DMS53 (cell line): Measurements from ENCODE around the gene PRPF4.

Experiments
- DNase-seq: peaks from one replicate; lab custom pipeline; 2025; lab: John Stamatoyannopoulos, UW

The PRPF4 gene

DNA sequence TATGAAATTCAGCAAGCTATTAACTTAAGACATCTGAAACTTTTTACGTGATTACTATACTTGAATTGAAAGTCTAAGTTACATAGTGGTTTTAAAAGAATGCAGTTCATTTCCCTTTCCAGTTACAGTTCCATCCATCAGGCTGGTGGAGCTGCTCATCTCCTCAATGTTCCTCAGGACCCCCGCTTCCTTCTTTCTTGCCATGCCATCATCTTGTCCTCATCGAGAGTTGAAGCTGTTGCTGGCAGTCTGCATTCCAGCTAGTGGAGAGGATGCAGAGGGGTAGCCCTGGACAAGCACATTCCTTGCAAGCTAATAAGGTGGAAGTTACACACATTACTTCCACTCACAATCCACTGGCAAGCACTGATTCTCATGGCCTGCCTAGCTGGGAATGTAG, 36.5 kb downstream of the PRPF4 start:
- DNase-seq = no peak

DNA sequence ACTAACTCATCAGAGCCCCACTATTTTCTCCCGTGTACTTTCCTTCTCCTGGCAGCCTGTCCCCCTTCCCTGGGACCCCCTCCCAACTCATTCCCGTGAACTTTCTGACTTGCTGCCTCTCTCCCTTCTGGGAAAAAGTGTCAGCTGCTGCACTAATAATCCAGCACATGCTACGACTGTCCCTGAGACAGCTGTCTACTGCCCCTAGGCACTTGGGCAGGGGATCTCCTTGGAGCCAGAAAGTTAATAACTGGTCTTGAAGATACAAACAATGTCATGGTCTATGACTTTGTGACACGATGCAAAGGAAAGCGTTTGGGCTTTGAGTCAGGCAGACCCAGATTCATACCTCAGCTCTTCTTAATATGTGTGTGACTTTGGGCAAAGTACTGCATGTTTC, 37.8 kb downstream of the PRPF4 start:
- no peak for DNase-seq

DNA sequence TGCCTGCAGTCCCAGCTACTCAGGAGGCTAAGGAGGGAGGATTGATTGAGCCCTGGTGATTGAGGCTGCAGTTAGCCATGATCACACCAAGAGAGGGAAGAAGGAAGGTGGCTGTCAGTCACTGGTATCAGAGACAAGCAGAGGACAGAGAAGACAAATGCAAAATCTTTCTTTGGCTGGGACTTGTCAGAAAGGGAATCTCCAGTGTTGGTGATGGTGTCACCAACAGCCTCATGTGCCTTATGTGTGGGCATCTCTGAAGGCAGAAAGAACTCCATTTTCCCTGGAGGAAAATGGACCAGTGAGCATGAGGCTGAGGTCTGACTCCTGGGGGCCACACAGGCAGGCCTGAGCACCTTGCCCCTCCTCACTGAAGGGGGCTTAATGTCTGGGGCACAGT, 39.8 kb downstream of the PRPF4 start:
- no peak for DNase-seq

DNA sequence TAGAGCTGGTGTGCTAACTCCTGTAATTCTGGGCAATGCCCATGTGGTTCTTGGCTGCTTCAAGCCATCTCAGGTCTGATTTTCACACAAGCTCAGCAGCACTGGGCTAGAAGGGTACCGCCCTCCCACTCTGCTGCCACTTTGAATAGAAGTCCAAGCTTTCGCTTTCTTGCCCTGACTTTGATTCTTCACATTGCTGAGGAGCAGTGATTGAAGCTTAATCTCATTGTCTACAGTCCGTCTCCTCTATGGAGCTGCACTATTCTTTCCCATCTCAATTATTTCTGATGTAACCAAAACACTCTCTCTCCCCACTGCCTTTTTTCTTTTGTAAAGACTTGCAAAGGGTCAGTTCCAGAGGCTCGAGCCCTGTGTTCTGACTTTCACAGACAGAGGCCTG, 40.6 kb downstream of the PRPF4 start:
- no peak for DNase-seq

DNA sequence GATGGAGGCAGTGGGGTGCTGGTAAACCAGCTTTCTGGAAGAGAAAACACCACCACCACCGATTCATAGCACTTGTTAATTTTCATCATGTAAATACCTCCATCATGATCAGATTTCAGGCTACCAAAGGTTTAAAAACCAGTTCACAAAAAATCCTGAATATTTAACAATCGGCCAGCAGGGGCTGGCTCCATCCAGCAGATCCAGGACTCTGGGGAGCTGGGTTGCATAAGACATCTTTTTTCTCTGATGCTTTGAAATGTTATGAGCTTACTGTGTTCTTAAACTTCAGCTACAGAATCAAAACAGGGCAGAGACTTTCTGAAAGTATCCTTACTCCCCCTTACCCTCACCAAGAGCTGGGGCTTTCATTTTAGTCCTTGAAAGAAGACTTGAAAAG, 42.3 kb downstream of the PRPF4 start:
- DNase-seq = no peak

DNA sequence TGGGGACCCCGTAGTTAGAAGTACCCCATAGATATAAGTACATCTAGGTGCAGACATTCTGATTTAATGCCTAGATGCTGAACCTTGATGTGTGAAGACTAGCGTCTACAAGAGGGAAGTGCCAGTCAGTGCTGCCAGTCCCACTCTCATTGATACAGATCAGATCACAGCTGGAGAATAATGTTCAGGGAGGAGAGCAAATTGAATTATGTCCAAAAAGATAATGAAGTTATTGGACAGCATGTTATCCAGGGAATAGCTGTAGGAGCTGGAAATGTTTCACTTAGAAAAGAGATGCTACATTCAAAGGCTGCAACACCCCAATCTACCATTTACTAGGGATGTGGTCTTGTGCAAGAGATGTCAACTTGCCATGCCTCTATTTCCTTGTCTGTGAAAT, 43.6 kb downstream of the PRPF4 start:
- no peak for DNase-seq

DNA sequence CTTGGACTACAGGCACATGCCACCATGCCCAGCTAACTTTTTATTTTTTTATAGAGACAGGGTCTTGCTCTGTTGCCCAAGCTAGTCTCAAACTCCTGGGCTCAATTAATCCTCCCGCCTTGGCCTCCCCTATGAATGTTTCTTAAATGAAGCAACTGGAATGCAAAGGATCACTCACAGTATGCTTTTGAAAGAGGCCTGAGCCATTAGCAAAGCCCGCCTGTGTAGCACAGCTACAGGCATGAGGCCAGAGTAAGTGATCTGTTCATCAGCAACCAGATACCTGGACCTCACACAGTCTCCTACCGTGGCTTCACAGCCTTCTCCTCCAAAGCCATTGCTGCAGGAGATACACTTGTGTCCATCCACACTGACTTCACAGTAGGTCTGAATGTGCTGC, 44.6 kb downstream of the PRPF4 start:
- DNase-seq = no peak

DNA sequence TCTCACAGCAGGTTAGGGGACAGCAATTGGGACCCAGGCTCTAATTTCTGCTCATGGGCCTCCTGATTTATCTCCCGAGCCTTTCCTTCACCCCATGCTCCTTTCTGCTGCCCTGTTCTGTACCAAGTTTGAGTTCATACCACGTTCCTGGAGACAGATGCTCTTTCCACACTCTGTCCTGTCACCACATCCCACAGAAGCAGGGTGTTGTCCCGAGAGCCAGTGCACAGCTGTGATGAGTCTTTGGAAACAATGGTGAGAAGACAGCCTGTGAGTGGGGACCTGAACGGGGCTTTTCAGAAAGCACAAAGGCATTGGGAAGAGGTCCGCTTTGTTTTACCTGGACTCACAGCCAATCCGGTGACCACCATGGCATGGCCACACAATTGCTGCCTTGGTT, 47.2 kb downstream of the PRPF4 start:
- DNase-seq = no peak

DNA sequence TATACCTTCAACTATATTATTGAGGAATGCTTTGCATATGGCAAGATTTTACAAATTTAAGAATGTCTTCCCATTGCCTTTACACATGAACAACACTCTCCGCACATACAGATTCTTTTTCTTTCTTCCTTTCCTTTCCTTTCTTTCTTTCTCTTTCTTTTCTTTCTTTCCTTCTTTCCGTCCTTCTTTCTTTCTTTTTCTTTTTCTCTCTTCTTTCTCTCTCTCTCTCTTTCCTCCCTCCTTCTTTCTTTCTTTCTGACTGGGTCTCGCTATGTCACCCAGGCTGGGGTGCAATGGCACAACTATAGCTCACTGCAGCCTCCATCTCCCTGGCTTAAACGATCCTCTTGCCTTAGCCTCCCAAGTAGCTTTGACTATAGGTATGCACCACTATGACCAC, 50.8 kb downstream of the PRPF4 start:
- no peak for DNase-seq

DNA sequence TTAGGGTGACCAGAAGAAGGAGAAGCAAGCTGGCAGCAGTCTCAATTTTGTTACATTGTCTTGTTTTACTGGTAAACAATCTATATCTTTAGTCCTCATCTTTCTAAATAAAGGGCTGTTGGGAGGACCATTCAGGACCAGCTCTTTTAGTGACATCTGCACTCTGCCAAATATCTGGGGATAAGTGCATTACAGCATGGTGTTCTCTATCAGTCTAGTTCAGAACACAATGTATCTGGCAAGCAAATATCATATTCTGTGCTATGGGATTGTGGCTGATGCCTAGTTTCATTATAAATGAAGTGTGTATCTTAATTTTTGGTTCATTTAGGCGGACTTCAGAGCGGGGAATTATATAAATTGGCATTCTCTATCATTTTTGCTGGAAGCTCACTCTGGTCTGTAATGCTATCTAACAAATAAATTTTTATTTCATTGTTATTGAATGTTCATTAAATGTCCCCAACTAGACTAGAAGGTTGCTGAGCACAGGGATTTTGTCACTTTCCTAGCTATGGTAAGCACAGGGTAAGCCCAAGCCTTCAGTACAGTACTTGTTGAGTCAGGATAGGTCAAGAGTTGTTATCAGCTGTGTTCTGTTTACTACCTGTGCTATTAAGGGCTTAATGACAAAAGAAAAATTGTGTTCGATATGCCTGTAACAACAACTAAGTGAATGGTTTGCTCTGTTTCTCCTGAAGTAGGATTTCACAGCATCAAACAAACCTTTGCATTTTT, 52.8 kb downstream of the PRPF4 start:
- no peak for DNase-seq

DNA sequence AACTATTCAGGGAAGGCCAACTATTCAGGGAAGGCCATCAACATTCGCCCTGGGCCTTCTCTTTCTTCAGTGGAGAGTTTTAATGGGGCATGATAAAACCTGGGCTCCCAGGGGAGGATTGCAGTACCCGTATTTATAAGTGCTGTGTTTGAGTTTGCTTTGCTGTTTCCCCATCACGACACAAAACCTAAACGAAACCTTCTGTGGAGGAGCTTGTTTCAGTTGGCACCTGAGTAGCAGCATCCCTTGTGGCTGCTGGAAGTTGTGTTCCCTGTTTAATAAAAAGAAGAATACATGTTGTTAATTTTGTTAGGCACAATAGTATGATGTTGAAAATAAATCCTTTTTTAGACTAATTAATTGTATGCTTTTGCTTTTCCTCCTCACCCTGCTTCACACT, 56.3 kb downstream of the PRPF4 start:
- no peak for DNase-seq

DNA sequence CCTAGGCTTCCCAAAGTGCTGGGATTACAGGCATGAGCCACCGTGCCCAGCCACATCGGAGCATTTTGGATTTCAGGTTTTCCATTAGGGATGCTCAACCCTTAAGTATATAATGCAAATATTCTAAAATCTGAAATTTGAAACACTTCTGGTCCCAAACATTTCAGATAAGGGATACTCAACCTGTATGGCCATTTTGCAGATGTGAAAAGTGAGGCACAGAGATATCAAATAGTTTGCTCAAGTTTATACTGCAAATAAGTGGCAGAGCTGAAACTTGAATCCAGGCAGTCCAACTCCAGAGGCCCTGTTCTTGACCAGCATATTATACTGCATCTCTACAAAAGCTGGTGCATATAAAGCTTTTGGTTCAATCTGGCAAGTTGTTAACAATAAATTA, 62.3 kb downstream of the PRPF4 start:
- DNase-seq = no peak

DNA sequence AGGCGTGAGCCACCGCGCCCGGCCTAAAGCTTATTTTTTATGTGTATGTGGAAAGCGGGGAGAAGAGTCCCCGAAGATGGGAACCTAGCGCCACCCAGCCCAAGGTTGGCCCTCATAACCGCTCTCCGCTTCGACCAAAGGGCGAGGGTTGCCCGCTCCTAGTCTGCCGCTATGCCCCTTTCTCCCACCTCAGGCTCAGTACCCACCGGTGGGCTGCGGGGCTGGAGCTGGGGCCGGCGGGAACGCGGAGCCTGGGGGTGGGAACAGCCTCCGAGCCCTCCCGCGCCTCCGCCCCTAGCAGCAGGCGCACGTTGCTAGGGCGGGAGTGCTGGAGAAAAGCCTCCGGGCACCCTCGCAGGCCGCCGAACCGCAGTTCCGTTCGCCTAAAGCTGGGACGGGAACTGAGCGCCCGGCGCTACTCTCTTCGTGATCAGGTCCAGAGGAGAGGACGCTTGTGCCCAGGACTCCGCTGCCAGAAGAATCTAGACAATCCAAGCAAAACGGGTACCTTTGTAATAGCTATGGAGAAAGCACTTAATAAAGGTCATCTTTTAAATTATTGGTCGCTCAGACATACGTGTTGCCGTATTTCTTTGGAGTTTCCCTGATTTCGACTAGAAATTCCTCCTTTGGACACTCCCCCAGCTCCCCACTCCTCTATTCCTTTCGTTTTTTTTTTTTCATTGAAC, 64.7 kb downstream of the PRPF4 start, which contains the start of gene WDR31:
WDR31 (minus strand) TSS at position 265 of the 689 bp plus-strand sequence. CDS start 8,253 bp downstream, outside the sequence.
- peak; percentile 92 for DNase-seq

DNA sequence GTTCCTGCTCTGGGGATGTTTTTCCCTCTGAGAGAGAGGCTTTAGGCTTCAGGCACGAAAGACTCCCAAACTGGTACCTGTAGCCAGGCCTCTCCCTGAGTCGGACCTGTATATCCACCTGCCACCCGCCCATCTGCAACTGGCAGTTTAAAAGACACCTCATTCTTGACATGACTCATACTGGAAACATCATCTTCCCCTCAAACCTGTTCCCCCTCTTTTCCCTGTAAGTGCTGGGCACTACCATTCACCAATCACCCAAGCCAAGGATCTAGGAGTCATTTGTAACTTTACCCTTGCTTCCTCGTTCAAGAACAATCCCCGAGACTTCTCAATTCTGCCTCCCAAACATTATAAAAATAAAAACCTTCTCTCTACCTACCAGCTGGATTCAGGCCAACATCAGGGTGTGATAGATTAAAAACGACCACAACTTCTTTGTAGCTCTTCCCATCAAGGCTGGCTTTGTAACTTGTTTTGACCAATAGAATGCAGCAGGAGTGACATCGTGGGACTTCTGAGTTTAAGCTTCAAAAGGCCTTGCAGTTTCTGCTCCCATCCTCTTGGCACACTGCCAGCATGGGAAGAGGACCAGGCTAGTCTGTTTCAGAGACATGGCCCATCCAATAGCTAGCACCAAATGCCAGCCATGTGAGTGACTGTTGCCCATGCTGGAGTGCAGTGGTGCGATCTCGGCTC, 66.4 kb downstream of the PRPF4 start:
- peak; percentile 81 for DNase-seq
